Ascending aorta (tissue), 2 donors: ENCODE data around the gene NANS. TPM values are rescaled to one million over a fixed set of nuclear protein-coding genes. Genes with fewer than 3 reads are reported as not detected.
"Not testable (repeated sequence)": the region's sequence is repeated elsewhere in the genome, so short reads cannot be mapped to it uniquely, and the experiment has no call there.

Experiments
- DNase-seq, 2 donors: peaks; one replicate each; pipeline ENCODE4 v3.0.0-alpha.2; 2019; ENCODE audit warnings: low spot score in 2 of 2
- H3K27ac ChIP-seq, 2 donors: fragments of 200-600 bp; sonication (generic); one replicate each; pipeline ENCODE4 v1.5.1; 2016 to 2017; ENCODE audit warnings: mild to moderate bottlenecking in 1 of 2
- H3K27me3 ChIP-seq: fragments of 200-600 bp; sonication (generic); one replicate; pipeline ENCODE4 v1.5.1; 2017
- H3K36me3 ChIP-seq, 2 donors: fragments of 200-600 bp; sonication (generic); one replicate each; pipeline ENCODE4 v1.5.1; 2016
- H3K4me1 ChIP-seq, 2 donors: fragments of 200-600 bp; sonication (generic); one replicate each; pipeline ENCODE4 v1.5.1; 2016 to 2017; ENCODE audit warnings: mild to moderate bottlenecking in 1 of 2
- H3K4me3 ChIP-seq, 2 donors: fragments of 200-600 bp; sonication (generic); one replicate each; pipeline ENCODE4 v1.5.1; 2016 to 2017; ENCODE audit warnings: mild to moderate bottlenecking in 1 of 2
- H3K9me3 ChIP-seq, 2 donors: fragments of 200-600 bp; sonication (generic); one replicate each; pipeline ENCODE4 v1.5.1; 2016
- CTCF ChIP-seq, 3 experiments: fragments of 200-600 bp in 2 of 3; fragments of 450-650 bp in 1 of 3; sonication (generic) in 2 of 3; IDR thresholded peaks; one replicate each; pipeline ENCODE4 v1.5.1; 2016 to 2019; ENCODE audit warnings: antibody characterized with exemption in 3 of 3, mild to moderate bottlenecking in 1 of 3, moderate library complexity in 1 of 3
- intact Hi-C: fragments of 100-400 bp; cut with DNase I; formaldehyde crosslinking; loops from one replicate; pipeline ENCODE4 v1.15.1; 2023
- total RNA-seq: library from RNA; depleted of rRNA; stranded (reverse); fragments of >200 nt; gene quantifications from one replicate; pipeline ENCODE4 v1.1.0, GENCODE V29; 2016

Gene NANS
- total RNA-seq, 1 donor from 2014 or later, result 40.7 TPM

- TF ChIP-seq CTCF (IDR thresholded peaks at IDR 0.05), result no peak
These were observed 64.5 kb downstream of the NANS start for GRCh38 chr9:98121058-98121457.

GRCh38 chr9:98124091-98124490 is 67.6 kb downstream of the NANS start:
- H3K4me3 ChIP-seq, H3K27ac ChIP-seq, H3K9me3 ChIP-seq, DNase-seq, H3K4me1 ChIP-seq, H3K36me3 ChIP-seq, intact Hi-C loops, H3K27me3 ChIP-seq: not testable (repeated sequence)

More at GRCh38 chr9:98121058-98121457, 64.5 kb downstream of the NANS start:
- Histone ChIP-seq H3K36me3 (no peaks in the 10 kb centered on the region), H3K27me3 (no peaks in the 10 kb centered on the region), H3K27ac (no peak overlapping the region), H3K4me3 (no peak overlapping the region), H3K9me3 (no peaks in the 10 kb centered on the region), H3K4me1 (peaks cover 0 to 3% of the 10 kb centered on the region in 2 donors)
- intact Hi-C loops, result no loop called here
- DNase-seq, result no peak

- H3K27me3 ChIP-seq, result no peaks in the 10 kb centered on the region
- no peaks in the 10 kb centered on the region for H3K4me1 ChIP-seq
- H3K36me3 ChIP-seq, result no peaks in the 10 kb centered on the region
- no peak for TF ChIP-seq CTCF (IDR thresholded peaks at IDR 0.05)
- intact Hi-C loops, result no loop called here
- no peak overlapping the region for H3K4me3 ChIP-seq
- H3K27ac ChIP-seq, result no peak overlapping the region
- no peak for DNase-seq
- H3K9me3 ChIP-seq, result no peaks in the 10 kb centered on the region
These were observed 68.3 kb downstream of the NANS start for GRCh38 chr9:98124637-98125426.

- no peak overlapping the region for H3K4me3 ChIP-seq
- DNase-seq, result no peak
- intact Hi-C loops, result no loop called here
These were observed 70.7 kb downstream of the NANS start for GRCh38 chr9:98127226-98127625.

GRCh38 chr9:98128316-98128715 is 71.8 kb downstream of the NANS start:
- Histone ChIP-seq H3K4me3 (no peak overlapping the region), H3K36me3 (no peaks in the 10 kb centered on the region), H3K27ac (no peak overlapping the region), H3K9me3 (no peaks in the 10 kb centered on the region), H3K27me3 (no peaks in the 10 kb centered on the region), H3K4me1 (no peaks in the 10 kb centered on the region)
- TF ChIP-seq CTCF (IDR thresholded peaks at IDR 0.05), result no peak
- DNase-seq, result no peak
- intact Hi-C loops, result no loop called here

More at GRCh38 chr9:98127226-98127625, 70.7 kb downstream of the NANS start:
- no peak overlapping the region for H3K27ac ChIP-seq
- no peaks in the 10 kb centered on the region for H3K4me1 ChIP-seq
- H3K9me3 ChIP-seq, result no peaks in the 10 kb centered on the region
- no peaks in the 10 kb centered on the region for H3K36me3 ChIP-seq
- no peaks in the 10 kb centered on the region for H3K27me3 ChIP-seq
- TF ChIP-seq CTCF (IDR thresholded peaks at IDR 0.05), result no peak

GRCh38 chr9:98129451-98129881 is 72.9 kb downstream of the NANS start:
- intact Hi-C loops, result no loop called here
- Histone ChIP-seq H3K27ac (no peak overlapping the region), H3K27me3 (no peaks in the 10 kb centered on the region), H3K9me3 (no peaks in the 10 kb centered on the region), H3K4me3 (no peak overlapping the region), H3K4me1 (no peaks in the 10 kb centered on the region), H3K36me3 (no peaks in the 10 kb centered on the region)
- TF ChIP-seq CTCF (IDR thresholded peaks at IDR 0.05), result no peak
- no peak for DNase-seq

GRCh38 chr9:98130060-98130459 is 73.5 kb downstream of the NANS start:
- intact Hi-C loops, DNase-seq, H3K27ac ChIP-seq, H3K9me3 ChIP-seq, H3K4me3 ChIP-seq, H3K27me3 ChIP-seq, H3K4me1 ChIP-seq, H3K36me3 ChIP-seq: not testable (repeated sequence)
